Neural cell (in vitro differentiated cells): Measurements from ENCODE around the gene ANKS1B. TPM values are rescaled to one million over a fixed set of nuclear protein-coding genes. Genes with fewer than 3 reads are reported as not detected.
A peak's percentile ranks its signal among the peaks of the same experiment; 100 is the strongest.

Experiments used
- H2AFZ ChIP-seq: fragments of 200-600, 300-800 bp; sonication (generic), shearing (Covaris generic); 2 replicates; pipeline ENCODE4 v1.6.0; 2014; ENCODE audit warnings: low read depth, mild to moderate bottlenecking, antibody characterized with exemption, low read length, moderate library complexity
- H3F3A ChIP-seq: fragments of 200-600 bp; shearing (Covaris generic); 2 replicates; pipeline ENCODE4 v1.6.1; 2016; ENCODE audit warnings: mild to moderate bottlenecking, moderate library complexity, mixed read lengths, antibody characterized with exemption, low read length; ENCODE audit not compliant: insufficient read depth, poor library complexity, severe bottlenecking
- H3K27ac ChIP-seq: fragments of 200-600, 300-800 bp; sonication (generic), shearing (Covaris generic); 2 replicates; pipeline ENCODE4 v1.5.1; 2014; ENCODE audit warnings: mild to moderate bottlenecking, low read length, moderate library complexity
- H3K27me3 ChIP-seq: fragments of 300-800, 200-600 bp; sonication (generic), shearing (Covaris generic); 2 replicates; pipeline ENCODE4 v1.6.0; 2014; ENCODE audit warnings: mild to moderate bottlenecking, low read depth, low read length, moderate library complexity; ENCODE audit not compliant: insufficient read depth
- H3K36me3 ChIP-seq: fragments of 300-800, 200-600 bp; sonication (generic), shearing (Covaris generic); 2 replicates; pipeline ENCODE4 v1.5.1; 2014; ENCODE audit warnings: mild to moderate bottlenecking, antibody characterized with exemption, low read length, moderate library complexity; ENCODE audit not compliant: insufficient read depth
- H3K4me2 ChIP-seq: fragments of 300-800, 200-600 bp; sonication (generic), shearing (Covaris generic); 2 replicates; pipeline ENCODE4 v1.6.0; 2014; ENCODE audit warnings: mild to moderate bottlenecking, low read length
- H3K4me3 ChIP-seq: fragments of 300-800, 200-600 bp; sonication (generic), shearing (Covaris generic); 2 replicates; pipeline ENCODE4 v1.5.1; 2014; ENCODE audit warnings: mild to moderate bottlenecking, low read length, moderate library complexity
- H3K79me2 ChIP-seq: fragments of 200-600 bp; shearing (Covaris generic); replicated peaks from 2 replicates; pipeline ENCODE4 v1.6.0; 2014; ENCODE audit warnings: mild to moderate bottlenecking, low read length, moderate library complexity; ENCODE audit not compliant: insufficient read depth
- H3K9ac ChIP-seq: fragments of 300-800, 200-600 bp; sonication (generic), shearing (Covaris generic); 2 replicates; pipeline ENCODE4 v1.6.1; 2016; ENCODE audit warnings: mild to moderate bottlenecking, low read length, mixed read lengths
- H3K9me2 ChIP-seq: fragments of 200-600 bp; shearing (Covaris generic); 2 replicates; pipeline ENCODE4 v1.6.1; 2016; ENCODE audit warnings: mild to moderate bottlenecking, low read length, mixed read lengths; ENCODE audit not compliant: insufficient read depth
- H3K9me3 ChIP-seq: fragments of 200-600, 300-800 bp; sonication (generic), shearing (Covaris generic); 2 replicates; pipeline ENCODE4 v1.6.1; 2016; ENCODE audit warnings: mild to moderate bottlenecking, mixed run types, low read length, moderate library complexity, mixed read lengths
- H4K20me1 ChIP-seq: fragments of 200-600 bp; shearing (Covaris generic); 2 replicates; pipeline ENCODE4 v1.6.1; 2016; ENCODE audit warnings: mild to moderate bottlenecking, mixed run types; ENCODE audit not compliant: insufficient read depth
- EP300 ChIP-seq: fragments of 450-650 bp; conservative IDR thresholded peaks from 2 replicates; pipeline ENCODE4 v1.6.1; 2014; ENCODE audit warnings: antibody characterized with exemption, mild to moderate bottlenecking, moderate library complexity; ENCODE audit not compliant: poor library complexity, severe bottlenecking
- EZH2 ChIP-seq: fragments of 200-600, 300-800 bp; shearing (Covaris generic), sonication (generic); IDR thresholded peaks from 2 replicates; pipeline ENCODE4 v1.6.1; 2014; ENCODE audit warnings: antibody characterized with exemption, low read length, borderline replicate concordance, mild to moderate bottlenecking; ENCODE audit not compliant: insufficient read depth, poor library complexity, severe bottlenecking
- MXI1 ChIP-seq: fragments of 450-650 bp; conservative IDR thresholded peaks from 2 replicates; pipeline ENCODE4 v1.6.1; 2014; ENCODE audit warnings: antibody characterized with exemption, mild to moderate bottlenecking; ENCODE audit not compliant: poor library complexity, severe bottlenecking
- POLR2AphosphoS5 ChIP-seq: IDR thresholded peaks from 2 replicates; pipeline ENCODE4 v1.6.1; 2012
- RAD21 ChIP-seq: fragments of 450-650 bp; conservative IDR thresholded peaks from 2 replicates; pipeline ENCODE4 v1.6.1; 2014; ENCODE audit warnings: antibody characterized with exemption, mild to moderate bottlenecking, moderate library complexity
- SMC3 ChIP-seq: fragments of 450-650 bp; conservative IDR thresholded peaks from 2 replicates; pipeline ENCODE4 v1.6.1; 2014; ENCODE audit warnings: antibody characterized with exemption, mild to moderate bottlenecking, moderate library complexity; ENCODE audit not compliant: poor library complexity
- TAF1 ChIP-seq: IDR thresholded peaks from 2 replicates; pipeline ENCODE4 v1.6.1; 2012; ENCODE audit warnings: low read depth
- polyA plus RNA-seq: library from polyadenylated mRNA; depleted of rRNA; stranded (reverse); fragments of >200 nt; gene quantifications from 2 replicates; pipeline ENCODE4 v1.2.3, GENCODE V29; 2014
- TF ChIP-seq, protein P1 (sequence below): fragments of 450-650 bp; IDR thresholded peaks from 2 replicates; pipeline ENCODE4 v1.5.1; 2014; ENCODE audit warnings: antibody characterized with exemption, mild to moderate bottlenecking, moderate library complexity; ENCODE audit not compliant: poor library complexity, severe bottlenecking
- TF ChIP-seq, protein P2 (sequence below): IDR thresholded peaks from 2 replicates; pipeline ENCODE4 v1.6.1; 2012; ENCODE audit warnings: borderline replicate concordance

Gene ANKS1B
- polyA plus RNA-seq, 1 donor from 2014 or later, result 65.6 TPM

DNA sequence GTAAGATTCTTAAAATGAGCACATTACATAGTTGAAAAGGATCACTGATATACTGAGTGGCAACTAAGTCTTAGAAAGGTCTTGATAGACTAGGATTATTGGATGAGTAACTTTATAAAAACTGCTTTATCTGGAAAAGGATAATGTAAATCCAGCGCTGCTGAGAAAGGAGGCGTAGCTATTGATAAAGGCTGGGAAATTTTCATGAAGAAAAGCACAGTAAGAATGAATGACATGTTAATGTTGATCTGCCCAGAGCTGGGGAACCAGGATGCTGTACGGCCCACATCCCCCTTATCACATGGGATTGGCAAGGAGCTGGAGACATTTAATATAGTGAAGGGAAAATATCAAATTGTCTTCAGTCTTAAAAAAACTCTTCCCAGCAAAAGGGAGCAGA is 1165.7 kb downstream of the ANKS1B start:
- Histone ChIP-seq H3K4me3 (no peak overlapping the region), H3K9ac (no peak overlapping the region), H3K9me3 (no peaks in the 10 kb centered on the region), H3K4me2 (no peak overlapping the region), H3F3A (no peaks in the 10 kb centered on the region), H3K79me2 (no peaks in the 10 kb centered on the region), H4K20me1 (no peaks in the 10 kb centered on the region), H3K9me2 (no peaks in the 10 kb centered on the region), H3K27ac (no peak overlapping the region), H3K27me3 (no peaks in the 10 kb centered on the region), H2AFZ (no peak overlapping the region), H3K36me3 (no peaks in the 10 kb centered on the region)
- TF ChIP-seq EP300 (no peak), SMC3 (no peak), POLR2AphosphoS5 (no peak), TAF1 (no peak), EZH2 (no peak), MXI1 (no peak), RAD21 (no peak)
- TF ChIP-seq, protein P1, sequence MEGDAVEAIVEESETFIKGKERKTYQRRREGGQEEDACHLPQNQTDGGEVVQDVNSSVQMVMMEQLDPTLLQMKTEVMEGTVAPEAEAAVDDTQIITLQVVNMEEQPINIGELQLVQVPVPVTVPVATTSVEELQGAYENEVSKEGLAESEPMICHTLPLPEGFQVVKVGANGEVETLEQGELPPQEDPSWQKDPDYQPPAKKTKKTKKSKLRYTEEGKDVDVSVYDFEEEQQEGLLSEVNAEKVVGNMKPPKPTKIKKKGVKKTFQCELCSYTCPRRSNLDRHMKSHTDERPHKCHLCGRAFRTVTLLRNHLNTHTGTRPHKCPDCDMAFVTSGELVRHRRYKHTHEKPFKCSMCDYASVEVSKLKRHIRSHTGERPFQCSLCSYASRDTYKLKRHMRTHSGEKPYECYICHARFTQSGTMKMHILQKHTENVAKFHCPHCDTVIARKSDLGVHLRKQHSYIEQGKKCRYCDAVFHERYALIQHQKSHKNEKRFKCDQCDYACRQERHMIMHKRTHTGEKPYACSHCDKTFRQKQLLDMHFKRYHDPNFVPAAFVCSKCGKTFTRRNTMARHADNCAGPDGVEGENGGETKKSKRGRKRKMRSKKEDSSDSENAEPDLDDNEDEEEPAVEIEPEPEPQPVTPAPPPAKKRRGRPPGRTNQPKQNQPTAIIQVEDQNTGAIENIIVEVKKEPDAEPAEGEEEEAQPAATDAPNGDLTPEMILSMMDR, result no peak
- TF ChIP-seq, protein P2, sequence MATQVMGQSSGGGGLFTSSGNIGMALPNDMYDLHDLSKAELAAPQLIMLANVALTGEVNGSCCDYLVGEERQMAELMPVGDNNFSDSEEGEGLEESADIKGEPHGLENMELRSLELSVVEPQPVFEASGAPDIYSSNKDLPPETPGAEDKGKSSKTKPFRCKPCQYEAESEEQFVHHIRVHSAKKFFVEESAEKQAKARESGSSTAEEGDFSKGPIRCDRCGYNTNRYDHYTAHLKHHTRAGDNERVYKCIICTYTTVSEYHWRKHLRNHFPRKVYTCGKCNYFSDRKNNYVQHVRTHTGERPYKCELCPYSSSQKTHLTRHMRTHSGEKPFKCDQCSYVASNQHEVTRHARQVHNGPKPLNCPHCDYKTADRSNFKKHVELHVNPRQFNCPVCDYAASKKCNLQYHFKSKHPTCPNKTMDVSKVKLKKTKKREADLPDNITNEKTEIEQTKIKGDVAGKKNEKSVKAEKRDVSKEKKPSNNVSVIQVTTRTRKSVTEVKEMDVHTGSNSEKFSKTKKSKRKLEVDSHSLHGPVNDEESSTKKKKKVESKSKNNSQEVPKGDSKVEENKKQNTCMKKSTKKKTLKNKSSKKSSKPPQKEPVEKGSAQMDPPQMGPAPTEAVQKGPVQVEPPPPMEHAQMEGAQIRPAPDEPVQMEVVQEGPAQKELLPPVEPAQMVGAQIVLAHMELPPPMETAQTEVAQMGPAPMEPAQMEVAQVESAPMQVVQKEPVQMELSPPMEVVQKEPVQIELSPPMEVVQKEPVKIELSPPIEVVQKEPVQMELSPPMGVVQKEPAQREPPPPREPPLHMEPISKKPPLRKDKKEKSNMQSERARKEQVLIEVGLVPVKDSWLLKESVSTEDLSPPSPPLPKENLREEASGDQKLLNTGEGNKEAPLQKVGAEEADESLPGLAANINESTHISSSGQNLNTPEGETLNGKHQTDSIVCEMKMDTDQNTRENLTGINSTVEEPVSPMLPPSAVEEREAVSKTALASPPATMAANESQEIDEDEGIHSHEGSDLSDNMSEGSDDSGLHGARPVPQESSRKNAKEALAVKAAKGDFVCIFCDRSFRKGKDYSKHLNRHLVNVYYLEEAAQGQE, result no peak

DNA sequence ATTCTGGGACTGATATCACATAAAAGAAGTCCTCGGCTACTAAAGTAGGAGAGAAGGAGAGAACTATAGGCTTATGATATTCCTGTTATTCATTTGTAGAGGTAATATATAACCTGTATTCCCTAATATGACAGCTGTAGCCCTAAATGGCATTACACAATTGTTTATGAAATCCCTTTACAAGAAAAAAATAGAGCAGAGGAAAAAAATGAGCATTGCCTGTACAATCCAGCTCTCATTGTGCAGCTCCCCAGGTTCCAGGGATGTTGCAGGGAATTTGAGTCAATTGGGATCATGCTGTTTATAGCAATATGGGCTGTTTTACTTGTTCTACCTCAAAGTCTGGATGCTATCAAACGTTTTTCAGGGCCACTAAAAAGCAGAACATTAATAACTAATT is 1166.5 kb downstream of the ANKS1B start:
- Histone ChIP-seq H3K9me3 (no peaks in the 10 kb centered on the region), H3K36me3 (no peaks in the 10 kb centered on the region), H3K9me2 (no peaks in the 10 kb centered on the region), H4K20me1 (no peaks in the 10 kb centered on the region), H3K9ac (no peak overlapping the region), H3F3A (no peaks in the 10 kb centered on the region), H2AFZ (no peak overlapping the region), H3K79me2 (no peaks in the 10 kb centered on the region), H3K27me3 (no peaks in the 10 kb centered on the region), H3K4me3 (no peak overlapping the region), H3K27ac (no peak overlapping the region), H3K4me2 (no peak overlapping the region)
- no peak for TF ChIP-seq EP300
- TF ChIP-seq POLR2AphosphoS5, result peak; percentile 14
- TF ChIP-seq TAF1, result no peak
- TF ChIP-seq EZH2, result no peak
- TF ChIP-seq, protein P2, result peak; percentile 59
